Psoas muscle (tissue), 8 donors: ENCODE data around the gene LRRC73. TPM values are rescaled to one million over a fixed set of nuclear protein-coding genes. Genes with fewer than 3 reads are reported as not detected.
"Not testable (repeated sequence)": the region's sequence is repeated elsewhere in the genome, so short reads cannot be mapped to it uniquely, and the experiment has no call there.

Source experiments
- ATAC-seq, 4 donors: fragments of 200-7000 bp; cut with Tn5 transposase; one replicate each; pipeline ENCODE4 v1.9.1; 2020; ENCODE audit warnings: moderate library complexity in 3 of 4, mild to moderate bottlenecking in 2 of 4
- DNase-seq, 2 donors: peaks; one replicate each; pipeline ENCODE4 v3.0.0-alpha.2; 2020
- H3K27ac ChIP-seq: fragments of 200-600 bp; one replicate; pipeline ENCODE4 v1.8.0; 2022
- H3K27me3 ChIP-seq, 3 donors: fragments of 200-600 bp in 1 of 3; one replicate each; pipeline versions ENCODE4 v1.6.1 to v1.8.0; 2013 to 2022; ENCODE audit warnings: low read length in 2 of 3, mild to moderate bottlenecking in 2 of 3, moderate library complexity in 1 of 3; ENCODE audit not compliant: insufficient read depth in 3 of 3
- H3K36me3 ChIP-seq, 2 donors: fragments of 200-600 bp in 1 of 2; one replicate each; pipeline versions ENCODE4 v1.6.1 to v1.8.0; 2013 to 2022; ENCODE audit warnings: low read depth in 1 of 2, mild to moderate bottlenecking in 1 of 2, moderate library complexity in 1 of 2; ENCODE audit not compliant: insufficient read depth in 1 of 2
- H3K4me1 ChIP-seq: fragments of 200-600 bp; one replicate; pipeline ENCODE4 v1.8.0; 2022
- H3K4me3 ChIP-seq: fragments of 200-600 bp; one replicate; pipeline ENCODE4 v1.8.0; 2022; ENCODE audit warnings: mild to moderate bottlenecking
- H3K9me3 ChIP-seq: fragments of 200-600 bp; one replicate; pipeline ENCODE4 v1.8.0; 2022
- CTCF ChIP-seq: fragments of 200-600 bp; IDR thresholded peaks from one replicate; pipeline ENCODE4 v1.8.0; 2022; ENCODE audit warnings: antibody characterized with exemption
- WGBS, 3 donors: extraction: QIAGEN DNeasy Blood & Tissue Kit; methylation state at CpG; one replicate each; pipeline versions ENCODE4 v1.1.6 to v1.1.7; 2013; 5-methylcytosine and 5-hydroxymethylcytosine counted together
- intact Hi-C, 2 donors: fragments of 100-400 bp; cut with DNase I; formaldehyde crosslinking; loops; one replicate each; pipeline versions ENCODE4 v1.11.0 to v1.14.2; 2022
- polyA plus RNA-seq, 3 donors: library from polyadenylated mRNA; stranded (reverse); fragments of 200-250 nt; gene quantifications; one replicate each; pipeline ENCODE4 v1.2.3, GENCODE V29; 2013
- total RNA-seq, 4 donors: library from RNA; stranded (reverse); fragmentation: NEBNext Ultra II Directional in 2 of 4; extraction: Animal tissue kit (Norgen Biotek cat#: 25700) in 2 of 4; gene quantifications; one replicate each; pipeline versions ENCODE4 v1.2.1 to v1.2.4, GENCODE V29; 2021 to 2023
- donor health status: healthy with polysubstance abuse.
- donor health status: DM: no; HTN: no; CAD: no; lungs with moderate emphysema.
- donor health status: Bipolar disorder and iron deficiency.
- donor health status: healthy.
- donor health status: DM: yes; HTN: yes; CAD: no.
- donor health status: DM: no; HTN: no; CAD: no.
- donor health status: DM: no; HTN: no; CAD: no.
- donor health status: DM: yes; HTN: yes; CAD: no.

LRRC73 gene
- total and polyA plus RNA-seq, 7 donors = 0.10 to 0.29 (median 0.23) TPM; not detected in 3

DNA sequence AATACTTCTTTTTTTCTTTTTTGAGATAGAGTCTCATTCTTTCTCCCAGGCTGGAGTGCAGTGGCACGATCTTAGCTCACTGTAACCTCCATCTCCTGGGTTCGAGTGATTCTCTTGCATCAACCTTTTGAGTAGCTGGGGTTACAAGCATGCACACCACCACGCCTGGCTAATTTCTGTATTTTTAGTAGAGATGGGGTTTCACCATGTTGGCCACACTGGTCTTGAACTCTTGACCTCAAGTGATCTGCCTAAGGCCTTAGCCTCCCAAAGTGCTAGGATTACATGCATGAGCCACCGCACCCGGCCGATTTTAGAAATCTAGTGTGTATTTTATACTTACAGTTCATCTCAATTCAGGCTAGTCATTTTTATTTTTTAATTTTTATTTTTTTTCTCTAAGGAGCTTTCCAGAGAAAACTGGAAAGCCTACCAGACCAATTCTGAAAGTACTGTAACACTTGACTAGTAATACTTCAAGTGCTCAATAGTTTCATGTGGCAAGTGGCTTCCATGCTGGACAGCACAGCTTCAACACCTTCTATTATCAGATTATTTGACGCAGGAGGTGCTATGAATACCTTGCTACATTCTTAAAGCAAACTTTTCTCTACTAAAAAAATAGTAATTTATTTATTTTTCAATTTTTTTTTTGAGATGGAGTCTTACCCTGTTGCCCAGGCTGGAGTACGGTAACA lies 31.8 kb upstream of the LRRC73 start:
- Histone ChIP-seq H3K4me3 (no peak overlapping the region), H3K27ac (no peak overlapping the region), H3K4me1 (no peaks in the 10 kb centered on the region), H3K27me3 (no peaks in the 10 kb centered on the region), H3K36me3 (peaks cover 3 to 96% of the 10 kb centered on the region in 2 donors), H3K9me3 (no peaks in the 10 kb centered on the region)
- DNase-seq = no peak
- WGBS, 3 donors = 90 to 96% (median 91%) methylated on average over 8 of the region's 8 CpGs
- no peak for TF ChIP-seq CTCF
- intact Hi-C loops = no loop called here
- no peak for ATAC-seq

GRCh38 chr6:43540507-43540906 lies 30.4 kb upstream of the LRRC73 start:
- peaks cover 1 to 93% of the 10 kb centered on the region in 2 donors for H3K36me3 ChIP-seq
- H3K4me1 ChIP-seq = no peaks in the 10 kb centered on the region
- no peak overlapping the region for H3K4me3 ChIP-seq
- DNase-seq (no peak), ATAC-seq (no peak)
- 97 to 98% (median 98%) methylated on average over 5 of the region's 5 CpGs for WGBS, 3 donors
- H3K9me3 ChIP-seq = no peaks in the 10 kb centered on the region
- no peak for TF ChIP-seq CTCF
- H3K27ac ChIP-seq = no peak overlapping the region
- H3K27me3 ChIP-seq = no peaks in the 10 kb centered on the region
- intact Hi-C loops = no loop called here

- H3K4me3 ChIP-seq, H3K27ac ChIP-seq, H3K9me3 ChIP-seq, ATAC-seq, H3K27me3 ChIP-seq, H3K4me1 ChIP-seq, intact Hi-C loops, DNase-seq: not testable (repeated sequence)
- H3K36me3 ChIP-seq = peaks cover 3 to 93% of the 10 kb centered on the region in 2 donors
- 98 to 99% (median 98%) methylated on average over 18 to 20 of the region's 20 CpGs for WGBS, 3 donors
These were observed 29.3 kb upstream of the LRRC73 start for GRCh38 chr6:43539409-43539808.

DNA sequence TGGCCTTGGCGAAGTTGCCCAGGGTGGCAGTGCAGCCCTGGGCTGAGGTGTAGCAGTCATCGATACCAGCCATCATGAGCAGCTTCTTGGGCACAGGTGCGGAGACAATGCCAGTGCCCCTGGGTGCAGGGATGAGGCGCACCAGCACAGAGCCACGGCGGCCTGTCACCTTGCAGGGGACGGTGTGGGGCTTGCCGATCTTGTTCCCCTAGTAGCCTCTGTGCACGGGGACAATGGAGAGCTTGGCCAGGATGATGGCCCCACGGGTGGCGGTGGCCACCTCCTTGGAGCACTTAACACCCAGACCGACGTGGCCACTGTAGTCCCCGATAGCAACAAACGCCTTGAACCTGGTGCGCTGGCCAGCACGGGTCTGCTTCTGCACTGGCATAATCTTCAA lies 28.8 kb upstream of the LRRC73 start:
- H3K27me3 ChIP-seq, H3K4me1 ChIP-seq, ATAC-seq, H3K4me3 ChIP-seq, H3K9me3 ChIP-seq, H3K27ac ChIP-seq, intact Hi-C loops, DNase-seq: not testable (repeated sequence)
- peaks cover 3 to 93% of the 10 kb centered on the region in 2 donors for H3K36me3 ChIP-seq
- 94 to 99% (median 97%) methylated on average over 13 to 15 of the region's 17 CpGs for WGBS, 3 donors

GRCh38 chr6:43532201-43532600 lies 22.1 kb upstream of the LRRC73 start:
- peaks cover 16 to 93% of the 10 kb centered on the region in 2 donors for H3K36me3 ChIP-seq

More at GRCh38 chr6:43532201-43532600, 22.1 kb upstream of the LRRC73 start:
- no peak for ATAC-seq
- intact Hi-C loops = no loop called here
- Histone ChIP-seq H3K4me1 (no peaks in the 10 kb centered on the region), H3K27ac (no peak overlapping the region), H3K9me3 (no peaks in the 10 kb centered on the region), H3K4me3 (no peak overlapping the region), H3K27me3 (no peaks in the 10 kb centered on the region)
- no peak for TF ChIP-seq CTCF
- WGBS, 3 donors = 52 to 80% (median 57%) methylated on average over 1 of the region's 1 CpG
- DNase-seq = no peak
